ENCODE measurements around the gene C12orf54. TPM values are rescaled to one million over a fixed set of nuclear protein-coding genes. Genes with fewer than 3 reads are reported as not detected.

C12orf54 gene
- total and polyA plus RNA-seq, 2 of the 13 experiments (the other 11 are each of a cell fraction or from before 2014, with no cell fraction given) = not detected

DNA sequence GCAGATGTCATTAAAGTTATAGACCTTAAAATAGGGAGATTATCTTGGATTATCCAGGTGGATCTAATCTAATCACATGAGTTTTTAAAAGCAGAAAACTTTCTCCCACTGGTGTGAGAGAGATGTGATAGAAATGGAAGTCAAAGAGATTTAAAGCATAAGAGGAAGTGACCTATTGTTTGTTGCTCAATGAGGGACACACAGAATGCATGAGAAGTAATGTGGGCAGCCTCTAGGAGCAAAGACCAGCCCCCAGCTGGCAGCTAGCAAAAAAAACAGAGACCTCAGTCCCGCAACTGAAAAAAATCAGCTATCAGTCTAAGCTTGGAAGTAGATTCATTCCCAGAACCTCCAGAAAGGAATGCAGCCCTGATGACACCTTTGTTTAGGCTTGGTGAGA is 34.5 kb upstream of the C12orf54 start:
- TF ChIP-seq, protein P1, sequence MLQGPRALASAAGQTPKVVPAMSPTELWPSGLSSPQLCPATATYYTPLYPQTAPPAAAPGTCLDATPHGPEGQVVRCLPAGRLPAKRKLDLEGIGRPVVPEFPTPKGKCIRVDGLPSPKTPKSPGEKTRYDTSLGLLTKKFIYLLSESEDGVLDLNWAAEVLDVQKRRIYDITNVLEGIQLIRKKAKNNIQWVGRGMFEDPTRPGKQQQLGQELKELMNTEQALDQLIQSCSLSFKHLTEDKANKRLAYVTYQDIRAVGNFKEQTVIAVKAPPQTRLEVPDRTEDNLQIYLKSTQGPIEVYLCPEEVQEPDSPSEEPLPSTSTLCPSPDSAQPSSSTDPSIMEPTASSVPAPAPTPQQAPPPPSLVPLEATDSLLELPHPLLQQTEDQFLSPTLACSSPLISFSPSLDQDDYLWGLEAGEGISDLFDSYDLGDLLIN (CRISPR knock-in tag; IDR thresholded peaks at IDR 0.05; ENCODE audit: borderline replicate concordance) = no peak
- TF ChIP-seq TBL1XR1 (IDR thresholded peaks at IDR 0.05; ENCODE audit: borderline replicate concordance, low read length, partially characterized antibody) (no peak), TBX3 (IDR thresholded peaks at IDR 0.05; ENCODE audit: borderline replicate concordance) (no peak), SKI (IDR thresholded peaks at IDR 0.05; ENCODE audit: partially characterized antibody) (no peak), ZNF430 (CRISPR knock-in tag; IDR thresholded peaks at IDR 0.05) (no peak), KDM5A (IDR thresholded peaks at IDR 0.05; ENCODE audit: borderline replicate concordance, low read length) (no peak), ZNF460 (CRISPR knock-in tag; IDR thresholded peaks at IDR 0.05; ENCODE audit: borderline replicate concordance) (no peak), EEA1 (CRISPR knock-in tag; IDR thresholded peaks at IDR 0.05; ENCODE audit: borderline replicate concordance) (no peak)
- TF ChIP-seq, protein P2, sequence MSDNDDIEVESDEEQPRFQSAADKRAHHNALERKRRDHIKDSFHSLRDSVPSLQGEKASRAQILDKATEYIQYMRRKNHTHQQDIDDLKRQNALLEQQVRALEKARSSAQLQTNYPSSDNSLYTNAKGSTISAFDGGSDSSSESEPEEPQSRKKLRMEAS (IDR thresholded peaks at IDR 0.05) = no peak
- TF ChIP-seq, protein P3, sequence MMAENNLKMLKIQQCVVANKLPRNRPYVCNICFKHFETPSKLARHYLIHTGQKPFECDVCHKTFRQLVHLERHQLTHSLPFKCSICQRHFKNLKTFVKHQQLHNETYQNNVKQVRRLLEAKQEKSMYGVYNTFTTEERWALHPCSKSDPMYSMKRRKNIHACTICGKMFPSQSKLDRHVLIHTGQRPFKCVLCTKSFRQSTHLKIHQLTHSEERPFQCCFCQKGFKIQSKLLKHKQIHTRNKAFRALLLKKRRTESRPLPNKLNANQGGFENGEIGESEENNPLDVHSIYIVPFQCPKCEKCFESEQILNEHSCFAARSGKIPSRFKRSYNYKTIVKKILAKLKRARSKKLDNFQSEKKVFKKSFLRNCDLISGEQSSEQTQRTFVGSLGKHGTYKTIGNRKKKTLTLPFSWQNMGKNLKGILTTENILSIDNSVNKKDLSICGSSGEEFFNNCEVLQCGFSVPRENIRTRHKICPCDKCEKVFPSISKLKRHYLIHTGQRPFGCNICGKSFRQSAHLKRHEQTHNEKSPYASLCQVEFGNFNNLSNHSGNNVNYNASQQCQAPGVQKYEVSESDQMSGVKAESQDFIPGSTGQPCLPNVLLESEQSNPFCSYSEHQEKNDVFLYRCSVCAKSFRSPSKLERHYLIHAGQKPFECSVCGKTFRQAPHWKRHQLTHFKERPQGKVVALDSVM (CRISPR knock-in tag; IDR thresholded peaks at IDR 0.05) = no peak
- no peaks in the 10 kb centered on the region for H3K79me2 ChIP-seq (ENCODE audit: insufficient read depth, low read length)
- CTCF ChIA-PET (ENCODE audit: low intra/inter-chr PET ratio, low total read pairs) = no interaction called here
- H3K9ac ChIP-seq (ENCODE audit: insufficient read depth, low read depth, low read length) = no peak overlapping the region
- no peaks in the 10 kb centered on the region for H3K9me3 ChIP-seq (ENCODE audit: low read length)
- no peaks in the 10 kb centered on the region for H3K36me3 ChIP-seq (replicated peaks in 1 of 2; ENCODE audit: control insufficient read depth in 1 of 2, insufficient read depth in 2 of 2, low read length in 2 of 2)
- 0% methylated on average over 1 of the region's 1 CpG for WGBS (ENCODE audit: low lambda C conversion rate)
- in situ Hi-C loops (cut with HindIII; ENCODE audit: extremely low pct_ligation_motif_present, low pct_unique_long_range_greater_than_20kb) (no loop called here), intact Hi-C loops (cut with micrococcal nuclease; ENCODE audit: unreplicated experiment) (no loop called here)
- H3K27ac ChIP-seq (ENCODE audit: extremely low read length, insufficient read depth, low read length) = no peak overlapping the region
- H3K27me3 ChIP-seq (ENCODE audit: control insufficient read depth in 1 of 2, insufficient read depth in 2 of 2, low read length in 2 of 2) = peaks cover 0 to 7% of the 10 kb centered on the region in 2 experiments; a peak in 1 of 5 replicates
- no peak overlapping the region for H3K4me2 ChIP-seq (ENCODE audit: low read depth, low read length)
- H3K4me3 ChIP-seq (replicated peaks in 1 of 3; ENCODE audit: insufficient read depth in 1 of 3, low read depth in 2 of 3, low read length in 3 of 3) = no peak overlapping the region
- H4K20me1 ChIP-seq (ENCODE audit: insufficient read depth, low read length) = no peaks in the 10 kb centered on the region
- ATAC-seq (no peak), FAIRE-seq (no peak), DNase-seq (ENCODE audit: low spot score) (no peak)
- POLR2A ChIA-PET = no interaction called here
- H2AFZ ChIP-seq (ENCODE audit: low read length) = no peak overlapping the region
- no TSS peak for BruUV-seq (replicated peaks)
- no peaks in the 10 kb centered on the region for H3K4me1 ChIP-seq (ENCODE audit: insufficient read depth, low read length)
